GM12872 (cell line): Measurements from ENCODE around the gene TNNI2.

Experiments
- TF ChIP-seq, protein P1 (sequence below): IDR thresholded peaks from 3 replicates; pipeline ENCODE4 v1.5.1; 2011; ENCODE audit warnings: low read depth, mild to moderate bottlenecking, low read length, moderate library complexity; ENCODE audit not compliant: insufficient read depth

The TNNI2 gene

DNA sequence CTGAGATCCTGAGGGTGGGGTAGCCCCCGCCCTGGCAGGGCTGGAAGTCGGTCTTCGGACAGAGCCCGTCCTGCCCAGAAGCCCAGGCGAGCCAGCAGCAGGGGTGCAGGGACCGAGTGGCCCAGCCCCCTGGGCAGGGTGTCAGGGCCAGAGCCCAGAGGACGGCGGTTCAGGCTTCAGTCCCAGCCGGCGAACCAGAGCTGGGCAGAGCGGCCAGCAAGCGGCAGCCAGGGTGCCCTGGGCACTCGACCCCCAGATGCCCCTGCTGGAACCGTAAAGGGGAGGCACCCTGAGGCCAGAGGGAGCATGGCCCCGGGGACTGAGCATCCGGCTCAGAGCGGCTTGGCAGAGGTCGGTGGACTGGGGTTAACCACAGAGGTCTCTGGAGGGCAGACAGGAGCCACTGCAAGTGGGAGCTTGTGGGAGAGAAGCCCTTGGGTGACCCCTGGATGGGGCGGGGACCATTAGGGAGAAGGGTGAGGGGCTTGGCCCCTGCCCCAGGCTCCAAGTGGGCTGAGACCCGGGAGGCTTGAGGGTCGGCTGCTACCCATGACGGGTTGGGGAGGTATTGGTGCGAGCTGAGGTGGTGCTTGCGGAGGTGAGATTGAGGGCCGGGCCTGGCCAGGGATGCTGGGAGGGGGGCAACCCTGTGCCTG is 30.0 kb downstream of the TNNI2 start:
- TF ChIP-seq, protein P1, sequence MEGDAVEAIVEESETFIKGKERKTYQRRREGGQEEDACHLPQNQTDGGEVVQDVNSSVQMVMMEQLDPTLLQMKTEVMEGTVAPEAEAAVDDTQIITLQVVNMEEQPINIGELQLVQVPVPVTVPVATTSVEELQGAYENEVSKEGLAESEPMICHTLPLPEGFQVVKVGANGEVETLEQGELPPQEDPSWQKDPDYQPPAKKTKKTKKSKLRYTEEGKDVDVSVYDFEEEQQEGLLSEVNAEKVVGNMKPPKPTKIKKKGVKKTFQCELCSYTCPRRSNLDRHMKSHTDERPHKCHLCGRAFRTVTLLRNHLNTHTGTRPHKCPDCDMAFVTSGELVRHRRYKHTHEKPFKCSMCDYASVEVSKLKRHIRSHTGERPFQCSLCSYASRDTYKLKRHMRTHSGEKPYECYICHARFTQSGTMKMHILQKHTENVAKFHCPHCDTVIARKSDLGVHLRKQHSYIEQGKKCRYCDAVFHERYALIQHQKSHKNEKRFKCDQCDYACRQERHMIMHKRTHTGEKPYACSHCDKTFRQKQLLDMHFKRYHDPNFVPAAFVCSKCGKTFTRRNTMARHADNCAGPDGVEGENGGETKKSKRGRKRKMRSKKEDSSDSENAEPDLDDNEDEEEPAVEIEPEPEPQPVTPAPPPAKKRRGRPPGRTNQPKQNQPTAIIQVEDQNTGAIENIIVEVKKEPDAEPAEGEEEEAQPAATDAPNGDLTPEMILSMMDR: no peak

DNA sequence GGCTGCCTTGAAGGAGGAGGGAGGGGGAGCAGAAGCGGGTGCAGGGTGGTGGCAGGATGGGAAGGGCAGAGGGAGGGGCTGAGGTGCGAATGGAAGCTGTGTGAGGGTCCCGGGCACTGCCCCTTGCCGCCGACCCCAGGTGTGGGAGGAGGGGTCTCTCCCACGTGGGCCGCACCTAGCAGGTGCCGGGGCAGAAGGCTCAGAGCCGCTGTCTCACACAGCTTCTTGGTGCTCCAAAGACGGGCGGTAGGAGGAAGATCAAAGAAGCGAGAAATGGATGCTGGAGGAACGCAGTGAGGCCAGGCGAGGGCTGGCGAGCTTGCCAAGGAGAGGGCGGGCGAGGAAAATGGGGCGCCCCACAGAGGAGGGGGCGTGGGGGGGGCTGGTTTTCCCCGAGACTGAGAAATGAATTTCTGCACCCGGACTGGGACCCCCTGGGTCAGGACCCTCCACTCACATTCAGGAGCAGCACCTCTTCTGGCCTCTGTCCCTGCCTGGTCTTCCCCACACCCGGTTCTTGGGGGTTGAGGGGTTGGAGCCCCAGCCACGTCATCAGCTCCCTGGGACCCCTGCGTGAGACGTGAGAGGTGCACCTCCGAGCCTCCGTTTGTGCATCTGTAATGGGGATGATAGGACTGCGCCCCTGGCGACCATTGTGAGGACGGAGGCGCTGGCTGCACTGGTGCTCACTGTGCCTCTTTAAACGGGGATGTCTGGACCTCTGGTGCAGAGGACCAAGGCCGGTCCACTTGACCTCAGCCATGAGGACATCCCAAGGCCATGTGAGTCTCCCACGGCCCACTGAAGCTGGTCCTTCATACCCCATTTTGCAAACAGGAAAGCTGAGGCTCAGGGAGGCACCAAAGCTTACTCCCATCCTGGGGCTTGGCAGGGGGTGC is 30.9 kb downstream of the TNNI2 start:
- TF ChIP-seq, protein P1: no peak

DNA sequence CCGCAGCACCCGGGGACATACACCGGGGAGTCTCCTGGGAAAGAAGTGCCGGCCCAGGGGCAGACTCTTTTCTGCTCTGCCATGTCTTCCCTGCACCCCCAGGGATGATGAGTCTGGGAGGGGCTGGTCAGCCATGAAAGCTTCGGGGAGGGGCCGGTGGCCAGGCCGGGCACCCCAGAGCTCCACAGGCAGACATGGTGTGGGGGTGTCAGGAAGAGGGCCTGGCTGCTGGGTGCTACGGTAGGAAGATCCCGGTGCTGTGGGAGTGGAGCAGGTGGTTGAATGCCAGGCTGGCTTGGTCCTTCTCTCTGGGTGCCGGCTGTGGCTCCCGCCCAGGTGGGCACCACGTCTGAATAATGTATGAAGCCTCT is 31.5 kb downstream of the TNNI2 start:
- TF ChIP-seq, protein P1: no peak

DNA sequence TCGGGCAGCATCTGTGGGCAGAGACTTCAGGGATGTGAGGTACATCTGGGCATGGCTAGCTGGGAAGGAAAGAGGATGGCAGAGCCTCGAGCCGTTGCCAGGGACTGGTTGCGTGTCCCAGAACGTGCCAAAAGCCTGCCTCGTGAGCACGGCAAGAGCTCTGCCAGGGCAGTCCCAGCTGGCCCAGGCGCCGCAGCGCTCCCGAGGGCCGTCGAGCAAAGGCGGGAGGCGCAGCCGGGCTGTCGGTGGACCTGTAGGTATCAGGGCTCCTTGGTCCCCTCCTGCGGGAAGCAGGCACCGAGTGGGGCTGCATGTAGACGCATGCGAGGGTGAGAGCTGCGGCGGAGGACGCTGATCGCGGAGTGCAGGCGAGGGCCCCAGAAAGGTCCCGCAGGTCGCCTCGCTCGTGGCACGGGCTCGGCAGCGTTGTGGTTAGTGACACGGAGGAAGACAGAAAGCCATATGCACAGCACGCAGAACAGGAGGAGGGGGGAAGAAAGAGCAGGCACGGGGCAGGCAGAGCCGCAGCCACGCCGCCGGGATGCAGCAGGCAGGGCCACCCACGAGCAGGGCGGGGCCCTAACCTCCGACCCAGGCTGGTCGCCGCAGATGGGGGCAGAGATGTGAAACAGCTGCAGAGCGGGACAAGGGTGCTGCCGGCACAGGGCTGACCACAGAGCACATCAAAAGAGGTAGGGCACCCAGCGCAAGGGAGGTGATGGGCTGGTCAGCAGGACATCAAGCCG is 32.1 kb downstream of the TNNI2 start:
- TF ChIP-seq, protein P1: no peak

DNA sequence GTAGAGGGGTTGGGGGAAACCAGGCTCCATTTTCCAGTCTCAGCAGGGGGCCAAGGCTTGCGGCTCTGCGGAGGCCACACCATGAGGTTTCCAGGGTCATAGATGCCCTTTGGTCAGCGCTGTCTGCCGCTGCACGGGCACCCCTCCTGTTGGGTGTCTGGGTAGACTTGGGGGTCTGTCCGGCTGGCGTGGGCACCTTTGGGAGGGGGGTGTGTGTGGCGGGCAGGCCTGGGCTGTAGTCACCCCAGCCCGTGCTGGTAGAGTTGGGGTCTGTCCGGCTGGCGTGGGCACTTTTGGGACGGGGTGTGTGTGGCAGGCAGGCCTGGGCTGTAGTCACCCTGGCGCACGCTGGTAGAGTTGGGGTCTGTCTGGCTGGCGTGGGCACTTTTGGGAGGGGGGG is 32.8 kb downstream of the TNNI2 start:
- TF ChIP-seq, protein P1: no peak

DNA sequence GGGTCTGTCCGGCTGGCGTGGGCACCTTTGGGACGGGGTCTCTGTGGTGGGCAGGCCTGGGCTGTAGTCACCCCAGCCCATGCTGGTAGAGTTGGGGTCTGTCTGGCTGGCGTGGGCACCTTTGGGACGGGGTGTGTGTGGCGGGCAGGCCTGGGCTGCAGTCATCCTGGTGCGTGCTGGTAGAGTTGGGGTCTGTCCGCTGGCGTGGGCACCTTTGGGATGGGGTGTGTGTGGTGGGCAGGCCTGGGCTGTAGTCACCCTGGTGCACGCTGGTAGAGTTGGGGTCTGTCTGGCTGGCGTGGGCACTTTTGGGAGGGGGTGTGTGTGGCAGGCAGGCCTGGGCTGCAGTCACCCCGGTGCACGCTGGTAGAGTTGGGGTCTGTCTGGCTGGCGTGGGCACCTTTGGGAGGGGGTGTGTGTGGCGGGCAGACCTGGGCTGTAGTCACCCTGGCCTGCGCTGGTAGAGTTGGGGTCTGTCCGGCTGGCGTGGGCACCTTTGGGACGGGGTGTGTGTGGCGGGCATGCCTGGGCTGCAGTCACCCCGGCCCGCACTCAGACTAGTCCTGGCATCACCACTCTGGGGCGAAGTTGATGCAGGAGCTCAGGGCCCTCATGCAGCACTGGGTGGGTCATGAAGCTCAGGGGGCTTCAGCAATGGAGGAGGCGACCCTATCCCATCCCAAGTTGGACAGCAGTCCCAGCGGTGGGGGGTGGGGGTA is 33.6 kb downstream of the TNNI2 start:
- TF ChIP-seq, protein P1: no peak
